A549 (cell line): ENCODE measurements around the gene LRRC40. TPM values are rescaled to one million over a fixed set of nuclear protein-coding genes. Genes with fewer than 3 reads are reported as not detected.
"Not testable (repeated sequence)": the region's sequence is repeated elsewhere in the genome, so short reads cannot be mapped to it uniquely, and the experiment has no call there.

Experiments
- ATAC-seq, 2 experiments: fragments of 200-7000 bp in 1 of 2; fragments of >200 bp in 1 of 2; cut with Nextera tagmentation in 1 of 2; cut with Tn5 transposase in 1 of 2; 3 replicates each; pipeline versions ENCODE4 v1.8.0 to v1.9.1; 2018 to 2020; ENCODE audit warnings: mild to moderate bottlenecking in 1 of 2, moderate library complexity in 1 of 2
- CTCF ChIA-PET: fragments of 300-600 bp; sonication (Branson Sonifier 250); formaldehyde crosslinking; extraction: SDS; loops from one replicate; lab custom pipeline; 2021; ENCODE audit warnings: antibody characterized with exemption, inconsistent platforms; lab: Yijun Ruan, JAX
- POLR2A ChIA-PET: fragments of 350-600 bp; formaldehyde crosslinking; extraction: SDS; loops from one replicate; lab custom pipeline; 2021; ENCODE audit warnings: antibody characterized with exemption, inconsistent platforms; lab: Yijun Ruan, JAX
- DNase-seq, 2 experiments: peaks; one replicate each; pipeline versions ENCODE4 v3.0.0 to v3.0.0-alpha.2; 2011 to 2016; ENCODE audit warnings: low read depth in 1 of 2, low spot score in 1 of 2
- FAIRE-seq: peaks from 2 replicates; lab custom pipeline; 2011; peaks lifted over from hg19 to GRCh38; lab: Jason Lieb, UNC
- H3K27ac ChIP-seq, 2 experiments: fragments of >200 bp; sonication (Bioruptor Twin); formaldehyde crosslinking; 3 replicates each; pipeline ENCODE4 v1.5.1; 2016 to 2017
- H3K4me1 ChIP-seq: fragments of >200 bp; sonication (Bioruptor Twin); formaldehyde crosslinking; 3 replicates; pipeline ENCODE4 v1.6.1; 2016
- H3K4me2 ChIP-seq: fragments of >200 bp; sonication (Bioruptor Twin); formaldehyde crosslinking; 3 replicates; pipeline ENCODE4 v1.6.1; 2016
- H3K4me3 ChIP-seq: fragments of >200 bp; sonication (Bioruptor Twin); formaldehyde crosslinking; 3 replicates; pipeline ENCODE4 v1.5.1; 2016
- H3K9me3 ChIP-seq: fragments of >200 bp; sonication (Bioruptor Twin); formaldehyde crosslinking; 3 replicates; pipeline ENCODE4 v1.6.1; 2016
- CBX2 ChIP-seq: fragments of 200-600 bp; sonication (generic); IDR thresholded peaks from 2 replicates; pipeline ENCODE4 v1.6.1; 2016; ENCODE audit warnings: low read depth, mild to moderate bottlenecking, borderline replicate concordance
- CBX8 ChIP-seq: fragments of 200-600 bp; sonication (generic); IDR thresholded peaks from 2 replicates; pipeline ENCODE4 v1.6.1; 2016
- EP300 ChIP-seq, 2 experiments: fragments of >200 bp; sonication (Bioruptor Twin); formaldehyde crosslinking; IDR thresholded peaks; 2 replicates in 1 of 2; 3 replicates in 1 of 2; pipeline ENCODE4 v1.6.1; 2016 to 2017
- FOSL2 ChIP-seq, 2 experiments: fragments of 450-650 bp in 1 of 2; fragments of >200 bp in 1 of 2; sonication (Bioruptor Twin) in 1 of 2; formaldehyde crosslinking; IDR thresholded peaks; 2 replicates each; pipeline versions ENCODE4 v1.5.0 to v1.6.1; 2016 to 2020; ENCODE audit warnings: mild to moderate bottlenecking in 1 of 2, moderate library complexity in 1 of 2
- HOXB5 ChIP-seq: fragments of 250-450 bp; sonication (Bioruptor Pico); IDR thresholded peaks from 2 replicates; pipeline ENCODE4 v1.5.0; 2020; ENCODE audit warnings: mild to moderate bottlenecking, moderate library complexity
- JUN ChIP-seq, 2 experiments: fragments of >200 bp; sonication (Bioruptor Twin); formaldehyde crosslinking; IDR thresholded peaks; 2 replicates in 1 of 2; 3 replicates in 1 of 2; pipeline ENCODE4 v1.6.1; 2016 to 2017
- KDM1A ChIP-seq: fragments of 200-600 bp; sonication (generic); IDR thresholded peaks from 2 replicates; pipeline ENCODE4 v1.6.1; 2016; ENCODE audit warnings: low read depth, mild to moderate bottlenecking
- KDM5A ChIP-seq: fragments of 200-600 bp; sonication (generic); IDR thresholded peaks from 2 replicates; pipeline ENCODE4 v1.6.1; 2016; ENCODE audit warnings: antibody characterized with exemption, mild to moderate bottlenecking
- MAFK ChIP-seq: fragments of 450-650 bp; IDR thresholded peaks from 2 replicates; pipeline ENCODE4 v1.6.1; 2014; ENCODE audit not compliant: partially characterized antibody
- MAZ ChIP-seq: fragments of 150-350 bp; IDR thresholded peaks from 2 replicates; pipeline ENCODE4 v1.6.1; 2014; ENCODE audit warnings: antibody characterized with exemption, low read depth, low read length, borderline replicate concordance
- NFE2L2 ChIP-seq: fragments of 150-350 bp; conservative IDR thresholded peaks from 2 replicates; pipeline ENCODE4 v1.6.1; 2014; ENCODE audit warnings: low read length
- PHF8 ChIP-seq: fragments of 200-600 bp; sonication (generic); IDR thresholded peaks from 2 replicates; pipeline ENCODE4 v1.6.1; 2016; ENCODE audit warnings: low read depth, mild to moderate bottlenecking, antibody characterized with exemption, moderate library complexity, borderline replicate concordance
- POLR2A ChIP-seq: IDR thresholded peaks from 2 replicates; pipeline ENCODE4 v1.6.1; 2012; ENCODE audit warnings: mild to moderate bottlenecking, low read length
- TP53 ChIP-seq: fragments of 250-450 bp; sonication (Bioruptor Pico); IDR thresholded peaks from 2 replicates; pipeline ENCODE4 v1.5.0; 2021; ENCODE audit warnings: mild to moderate bottlenecking, moderate library complexity
- ZNF302 ChIP-seq: fragments of 250-450 bp; sonication (Bioruptor Pico); IDR thresholded peaks from 2 replicates; pipeline ENCODE4 v1.9.0; 2021; ENCODE audit warnings: inconsistent platforms, mild to moderate bottlenecking, moderate library complexity
- WGBS: methylation state at CpG from one replicate; pipeline ENCODE4 v1.1.6; 2017; ENCODE audit errors: missing lambda C conversion rate; 5-methylcytosine and 5-hydroxymethylcytosine counted together
- polyA plus RNA-seq, 4 experiments: library from polyadenylated mRNA; depleted of rRNA in 3 of 4; stranded (reverse); fragments of >200 nt; fragmentation: RNase III in 1 of 4; extraction: RNeasy Plus Mini Kit Qiagen cat#74134 plus additional on column Dnase treatment in 1 of 4; gene quantifications; 2 replicates in 3 of 4; 3 replicates in 1 of 4; pipeline ENCODE4 v1.2.3, GENCODE V29; 2011 to 2017
- TF ChIP-seq, protein P1 (sequence below): fragments of 200-600 bp; sonication (generic); IDR thresholded peaks from 2 replicates; pipeline ENCODE4 v1.6.1; 2016; ENCODE audit warnings: antibody characterized with exemption, mild to moderate bottlenecking, moderate library complexity

LRRC40 gene
- polyA plus RNA-seq, 2 of the 4 experiments (the other 2 are of a cell fraction) = 10.6 to 25.3 TPM

DNA sequence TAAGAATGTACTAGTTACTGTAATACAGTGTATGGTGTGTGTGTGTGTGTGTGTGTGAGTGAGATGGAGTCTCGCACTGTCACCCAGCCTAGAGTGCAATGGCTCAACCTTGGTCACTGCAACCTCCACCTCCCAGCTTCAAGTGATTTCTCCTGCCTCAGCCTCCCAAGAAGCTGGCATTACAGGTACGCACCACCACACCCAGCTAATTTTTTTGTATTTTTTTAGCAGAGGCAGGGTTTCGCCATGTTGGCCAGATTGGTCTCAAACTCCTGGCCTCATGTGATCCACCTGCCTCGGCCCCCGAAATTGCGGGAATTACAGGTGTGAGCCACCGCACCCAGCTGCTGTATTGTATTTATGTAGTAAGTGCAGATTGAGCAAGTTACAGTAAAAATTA, 2.9 kb upstream of the LRRC40 start (continued):
- TF ChIP-seq, protein P1, sequence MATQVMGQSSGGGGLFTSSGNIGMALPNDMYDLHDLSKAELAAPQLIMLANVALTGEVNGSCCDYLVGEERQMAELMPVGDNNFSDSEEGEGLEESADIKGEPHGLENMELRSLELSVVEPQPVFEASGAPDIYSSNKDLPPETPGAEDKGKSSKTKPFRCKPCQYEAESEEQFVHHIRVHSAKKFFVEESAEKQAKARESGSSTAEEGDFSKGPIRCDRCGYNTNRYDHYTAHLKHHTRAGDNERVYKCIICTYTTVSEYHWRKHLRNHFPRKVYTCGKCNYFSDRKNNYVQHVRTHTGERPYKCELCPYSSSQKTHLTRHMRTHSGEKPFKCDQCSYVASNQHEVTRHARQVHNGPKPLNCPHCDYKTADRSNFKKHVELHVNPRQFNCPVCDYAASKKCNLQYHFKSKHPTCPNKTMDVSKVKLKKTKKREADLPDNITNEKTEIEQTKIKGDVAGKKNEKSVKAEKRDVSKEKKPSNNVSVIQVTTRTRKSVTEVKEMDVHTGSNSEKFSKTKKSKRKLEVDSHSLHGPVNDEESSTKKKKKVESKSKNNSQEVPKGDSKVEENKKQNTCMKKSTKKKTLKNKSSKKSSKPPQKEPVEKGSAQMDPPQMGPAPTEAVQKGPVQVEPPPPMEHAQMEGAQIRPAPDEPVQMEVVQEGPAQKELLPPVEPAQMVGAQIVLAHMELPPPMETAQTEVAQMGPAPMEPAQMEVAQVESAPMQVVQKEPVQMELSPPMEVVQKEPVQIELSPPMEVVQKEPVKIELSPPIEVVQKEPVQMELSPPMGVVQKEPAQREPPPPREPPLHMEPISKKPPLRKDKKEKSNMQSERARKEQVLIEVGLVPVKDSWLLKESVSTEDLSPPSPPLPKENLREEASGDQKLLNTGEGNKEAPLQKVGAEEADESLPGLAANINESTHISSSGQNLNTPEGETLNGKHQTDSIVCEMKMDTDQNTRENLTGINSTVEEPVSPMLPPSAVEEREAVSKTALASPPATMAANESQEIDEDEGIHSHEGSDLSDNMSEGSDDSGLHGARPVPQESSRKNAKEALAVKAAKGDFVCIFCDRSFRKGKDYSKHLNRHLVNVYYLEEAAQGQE = no peak
- TF ChIP-seq KDM5A (no peak), CBX8 (no peak), FOSL2 (IDR thresholded peaks at IDR 0.05) (no peak), FOSL2 (CRISPR knock-in tag; IDR thresholded peaks at IDR 0.05) (no peak), HOXB5 (CRISPR knock-in tag) (no peak), PHF8 (no peak), POLR2A (no peak), MAZ (no peak), CBX2 (no peak), TP53 (CRISPR knock-in tag) (no peak), JUN (IDR thresholded peaks at IDR 0.05) (no peak)

DNA sequence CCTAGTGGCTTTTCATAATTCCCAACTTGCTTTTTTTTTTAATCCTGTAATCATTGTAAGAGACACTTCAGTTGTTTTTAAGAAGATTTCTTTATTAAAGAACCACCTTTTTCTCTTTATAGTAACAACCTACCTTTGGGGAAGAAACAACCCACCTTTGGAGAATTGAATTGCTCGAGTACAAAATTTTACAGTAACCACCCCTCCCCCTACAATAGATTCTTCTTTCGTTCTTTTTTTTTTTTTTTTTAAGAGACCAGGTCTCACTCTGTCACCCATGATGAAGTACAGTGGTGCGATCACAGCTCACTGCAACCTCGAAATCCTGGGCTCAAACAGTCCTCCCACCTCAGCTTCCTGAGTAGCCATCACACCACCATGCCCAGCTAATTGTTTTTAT, 2.1 kb upstream of the LRRC40 start:
- TF ChIP-seq KDM1A (no peak), EP300 (IDR thresholded peaks at IDR 0.05) (no peak), NFE2L2 (no peak), ZNF302 (CRISPR knock-in tag) (no peak), MAFK (no peak)
- ChIA-PET POLR2A (interaction anchor here (3.2 kb wide), 1 partner anchor 14 kb away, joined by 13 read pairs; the partner anchor contains the start of gene SRSF11), CTCF (no interaction called here)
- no peak overlapping the region for H3K27ac ChIP-seq
- WGBS = 94% methylated on average over 4 of the region's 4 CpGs
- FAIRE-seq = no peak
- DNase-seq = no peak
- peaks cover 13% of the 10 kb centered on the region for H3K4me1 ChIP-seq
- H3K4me3 ChIP-seq = no peak overlapping the region
- no peak for ATAC-seq
- no peaks in the 10 kb centered on the region for H3K9me3 ChIP-seq
- H3K4me2 ChIP-seq = peak overlapping the region; percentile 93

DNA sequence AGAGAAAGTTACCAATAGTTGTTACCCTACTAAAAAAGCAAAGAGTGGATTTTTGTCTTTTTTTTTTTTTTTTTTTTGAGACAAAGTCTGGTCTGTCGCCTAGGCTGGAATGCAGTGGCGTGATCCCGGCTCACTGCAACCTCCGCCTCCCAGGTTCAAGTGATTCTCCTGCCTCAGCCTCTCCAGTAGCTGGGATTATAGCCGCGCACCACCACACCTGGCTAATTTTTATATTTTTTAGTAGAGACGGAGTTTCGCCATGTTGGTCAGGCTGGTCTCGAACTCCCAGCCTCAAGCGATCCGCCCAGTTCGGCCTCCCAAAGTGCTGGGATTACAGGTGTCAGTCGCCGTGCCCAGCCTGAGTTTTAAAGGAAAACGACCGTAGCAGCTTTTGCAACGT, 1.5 kb upstream of the LRRC40 start:
- 86% methylated on average over 17 of the region's 17 CpGs for WGBS
- H3K4me2 ChIP-seq = peak overlapping the region; percentile 93
- peaks cover 13% of the 10 kb centered on the region for H3K4me1 ChIP-seq
- DNase-seq, H3K9me3 ChIP-seq, H3K27ac ChIP-seq, FAIRE-seq, ATAC-seq: not testable (repeated sequence)
- POLR2A ChIA-PET = interaction anchor here (2.8 kb wide), 1 partner anchor 14 kb away, joined by 15 read pairs; the partner anchor contains the start of gene SRSF11
- peak overlapping the region; percentile 84 for H3K4me3 ChIP-seq
- CTCF ChIA-PET = interaction anchor here (0.6 kb wide), 1 partner anchor 53 kb away, joined by 3 read pairs; no protein-coding TSS in a partner anchor

DNA sequence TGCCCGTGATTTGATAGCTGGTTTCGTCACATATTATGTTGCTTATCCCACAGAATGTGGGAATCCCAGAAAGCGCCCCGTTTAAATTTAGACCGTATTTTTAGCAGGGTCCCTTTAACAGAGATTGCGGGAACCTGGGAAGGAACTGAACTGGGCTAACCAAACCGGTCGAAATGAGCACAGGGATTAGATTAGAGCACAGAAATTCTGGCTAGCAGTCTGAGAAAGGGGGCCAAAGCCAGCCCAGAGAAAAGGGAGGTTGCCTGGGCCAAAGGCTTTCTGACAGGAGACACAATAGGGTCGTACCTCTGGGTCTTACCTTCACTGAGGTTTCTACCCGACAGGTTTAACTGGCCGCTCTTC, 327 bp downstream of the LRRC40 start:
- Histone ChIP-seq H3K4me3 (peak overlapping the region; percentile 84), H3K4me2 (peak overlapping the region; percentile 92), H3K9me3 (no peaks in the 10 kb centered on the region), H3K4me1 (peaks cover 13% of the 10 kb centered on the region; the same call in 2 of the 3 replicates)
- peak; percentile 74 to 79 for ATAC-seq
- no peak for FAIRE-seq
- under 1% methylated on average over 11 of the region's 11 CpGs for WGBS
- CTCF ChIA-PET = no interaction called here
- no peak for DNase-seq
- POLR2A ChIA-PET = interaction anchor here (2.8 kb wide), 1 partner anchor 16 kb away, joined by 15 read pairs; the partner anchor contains the start of gene SRSF11
- TF ChIP-seq, protein P1 = no peak
- 0 out of 2 replicates have a peak, but pooled peaks have one; percentile 7 for TF ChIP-seq KDM5A
- TF ChIP-seq, all 56 proteins: peak for 1
- peak overlapping the region; percentile 86 to 97 for H3K27ac ChIP-seq
